NCI-H128 (cell line): ENCODE measurements around the gene SENP5.

Experiments
- DNase-seq: peaks from one replicate; lab custom pipeline; 2025; ENCODE audit not compliant: unreplicated experiment; lab: John Stamatoyannopoulos, UW

Gene SENP5

GRCh38 chr3:196967412-196968232 lies 99.9 kb downstream of the SENP5 start:
- DNase-seq = no peak

GRCh38 chr3:196968233-196969133 lies 100.8 kb downstream of the SENP5 start, which contains the start of gene PIGZ:
Gene PIGZ, minus strand, starts transcription at chr3:196968833. Its CDS starts 16,802 bp downstream, at chr3:196952031.
- DNase-seq = no peak

DNA sequence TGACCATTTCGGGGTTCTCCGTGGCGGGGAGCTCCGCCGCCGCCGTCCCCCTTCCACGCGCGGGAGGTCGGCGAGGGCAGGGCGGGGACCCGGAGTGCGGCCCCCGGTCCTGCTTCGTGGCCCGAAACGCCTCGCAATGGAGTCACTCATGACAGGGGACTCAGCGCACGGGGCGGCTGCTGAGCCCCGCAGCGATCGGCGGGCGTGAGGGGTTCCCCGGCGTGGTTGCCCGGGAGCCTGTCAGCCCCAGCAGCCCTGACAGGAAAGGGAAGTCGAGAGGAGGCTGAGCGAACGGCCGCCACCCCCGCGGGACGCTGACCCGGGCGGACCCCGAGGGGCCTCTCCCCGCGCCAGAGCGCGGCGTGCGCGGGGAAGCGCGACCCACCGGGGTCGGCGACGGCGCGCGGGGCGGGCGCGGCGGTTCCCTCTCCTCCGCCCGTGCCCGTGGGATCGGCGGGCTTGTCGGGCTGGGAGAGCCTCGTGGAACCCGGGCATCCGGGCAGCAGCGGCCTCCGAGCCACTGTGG lies 101.5 kb downstream of the SENP5 start:
- DNase-seq = no peak

DNA sequence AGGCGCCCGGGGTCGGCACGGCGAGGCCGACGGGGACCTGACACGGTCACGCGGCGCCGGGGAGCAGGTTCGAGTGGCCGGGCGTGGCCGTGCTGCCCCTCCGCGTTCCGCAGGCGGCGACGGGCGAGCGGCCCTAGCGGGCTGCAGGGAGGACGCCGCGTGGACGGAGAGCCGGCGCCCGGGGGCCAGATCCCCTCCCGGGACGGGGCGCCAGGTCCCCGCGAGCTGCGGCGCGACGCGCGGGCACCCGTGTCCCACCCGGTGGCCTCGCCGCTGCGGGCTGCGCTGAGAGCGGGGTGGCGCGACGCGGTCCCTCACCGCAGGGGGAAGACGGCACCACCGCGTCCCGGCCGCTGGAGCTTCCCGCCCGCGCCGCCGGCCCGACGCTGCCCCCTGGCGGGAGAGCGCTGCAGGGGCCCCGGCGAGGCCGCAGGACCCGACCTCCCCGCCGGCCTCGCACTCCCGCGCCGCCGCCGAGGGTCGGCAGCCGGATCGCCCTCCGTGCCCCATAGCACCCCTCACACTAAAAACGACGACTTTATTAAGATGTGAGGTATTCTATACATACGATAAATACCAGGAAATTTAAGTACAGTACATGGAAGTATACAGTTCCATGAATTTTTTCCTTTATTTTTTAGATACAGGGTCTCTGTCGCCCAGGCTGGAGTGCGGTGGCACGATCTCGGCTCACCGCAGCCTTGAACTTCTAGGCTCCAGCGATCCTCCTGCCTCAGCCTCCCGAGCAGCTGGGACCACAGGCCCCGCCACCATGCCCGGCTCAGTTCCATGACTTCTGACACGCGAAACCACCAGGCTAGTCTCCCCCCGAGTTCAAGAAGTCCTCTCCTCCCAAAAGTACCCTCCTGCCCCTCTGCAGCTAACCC lies 102.2 kb downstream of the SENP5 start:
- no peak for DNase-seq

DNA sequence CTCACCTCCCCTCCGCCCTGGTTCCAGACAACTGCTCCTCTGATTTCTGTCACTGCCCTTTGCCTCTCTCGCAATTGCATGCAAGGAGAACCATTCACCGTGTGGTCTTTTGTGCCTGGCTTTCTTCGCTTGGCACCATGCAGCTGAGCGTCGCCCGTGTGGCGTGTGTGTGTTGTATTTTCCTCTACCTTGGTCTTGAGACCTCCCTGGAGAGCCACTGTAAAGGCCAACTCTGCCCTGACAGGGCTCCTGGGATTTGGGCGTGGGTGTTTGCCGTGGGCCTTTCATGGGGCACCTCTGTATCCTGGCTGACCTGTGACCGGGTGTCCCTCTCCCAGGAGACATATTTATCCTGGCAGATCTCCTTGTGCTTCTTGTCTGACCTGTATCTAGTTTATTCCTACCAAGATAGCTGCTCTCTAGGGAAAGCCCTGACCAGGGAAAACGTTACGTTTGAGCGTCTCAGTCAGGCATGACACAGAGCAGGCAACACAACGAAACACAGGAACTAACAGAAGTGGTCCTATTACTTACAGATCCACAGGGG lies 102.9 kb downstream of the SENP5 start:
- DNase-seq = no peak

GRCh38 chr3:196971094-196971698 lies 103.5 kb downstream of the SENP5 start:
- DNase-seq = no peak

- DNase-seq = no peak
Observed at GRCh38 chr3:196974661-196975060, 106.9 kb downstream of the SENP5 start.

DNA sequence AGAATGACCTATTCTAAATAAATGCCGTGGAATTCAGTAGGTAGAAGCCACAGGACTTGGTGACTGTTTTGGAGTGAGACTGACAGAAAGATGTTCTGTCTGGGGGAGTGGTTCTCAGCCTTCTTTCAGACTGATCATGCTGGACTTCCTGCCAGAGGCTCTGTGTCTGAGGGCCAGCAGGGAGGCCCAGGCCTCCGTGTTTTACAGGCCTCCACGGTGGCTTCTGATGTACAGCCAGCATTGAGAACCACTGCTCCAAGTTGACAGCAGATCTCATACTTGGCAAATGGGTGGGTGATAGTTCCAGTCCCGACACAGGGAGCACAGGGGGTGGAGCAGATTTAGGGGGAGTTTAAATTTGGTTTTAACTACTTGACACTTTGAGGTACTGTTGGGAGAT lies 107.6 kb downstream of the SENP5 start:
- DNase-seq = no peak

- DNase-seq = no peak
Observed at GRCh38 chr3:196976941-196977340, 109.2 kb downstream of the SENP5 start.

- no peak for DNase-seq
Observed at GRCh38 chr3:196979545-196979944, 111.8 kb downstream of the SENP5 start.

DNA sequence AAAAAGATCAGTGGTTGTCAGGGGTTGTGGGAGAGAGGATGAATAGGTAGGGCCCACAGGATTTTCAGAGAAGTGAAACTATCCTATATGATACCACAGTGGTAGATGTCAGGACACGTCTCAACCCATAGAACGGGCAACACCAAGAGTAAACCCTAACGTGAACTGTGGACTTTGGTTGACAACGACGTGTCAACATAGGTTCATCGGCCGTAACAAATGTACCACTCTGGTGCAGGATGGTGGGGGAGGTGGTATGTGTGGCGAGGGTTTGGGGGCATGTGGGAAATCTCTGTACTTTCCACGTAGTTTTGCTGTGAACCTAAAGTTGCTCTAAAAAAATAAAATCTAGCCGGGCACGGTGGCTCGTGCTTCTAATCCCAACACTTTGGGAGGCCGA lies 113.9 kb downstream of the SENP5 start:
- no peak for DNase-seq

GRCh38 chr3:196983186-196983585 lies 115.5 kb downstream of the SENP5 start:
- DNase-seq = no peak
